SK-N-SH (cell line): ENCODE data around the gene SERPINH1. TPM values are rescaled to one million over a fixed set of nuclear protein-coding genes. Genes with fewer than 3 reads are reported as not detected.

ENCODE experiments used
- CTCF ChIA-PET: fragments of 300-600, 350-600 bp; formaldehyde crosslinking; extraction: SDS; loops from one replicate; lab custom pipeline; 2021; lab: Yijun Ruan, JAX
- POLR2A ChIA-PET: fragments of 350-600 bp; sonication (Branson Sonifier 250); formaldehyde crosslinking; extraction: SDS; loops from one replicate; lab custom pipeline; 2020; ENCODE audit warnings: antibody characterized with exemption, inconsistent platforms; lab: Yijun Ruan, JAX
- DNase-seq: peaks from one replicate; pipeline ENCODE4 v3.0.0; 2012
- H2AFZ ChIP-seq: fragments of 200-600 bp; sonication (generic); 2 replicates; pipeline ENCODE4 v1.8.1; 2016; ENCODE audit warnings: antibody characterized with exemption, mild to moderate bottlenecking, low read depth
- H3F3A ChIP-seq: fragments of 200-600 bp; sonication (generic); replicated peaks from 2 replicates; pipeline ENCODE3; 2016; ENCODE audit warnings: antibody characterized with exemption, mild to moderate bottlenecking; ENCODE audit not compliant: insufficient read depth
- H3K27ac ChIP-seq, 2 experiments: fragments of 200-500 bp in 1 of 2; fragments of 200-600 bp in 1 of 2; sonication (Bioruptor generic) in 1 of 2; sonication (generic), shearing (Covaris generic) in 1 of 2; 2 replicates each; pipeline versions ENCODE4 v1.5.1 to v1.6.1; 2014 to 2016; ENCODE audit warnings: low read depth in 2 of 2, inconsistent platforms in 1 of 2, low read length in 1 of 2, mild to moderate bottlenecking in 1 of 2, mixed read lengths in 1 of 2
- H3K27me3 ChIP-seq: fragments of 200-600 bp; sonication (generic), shearing (Covaris generic); 2 replicates; pipeline ENCODE4 v1.6.1; 2016; ENCODE audit warnings: mixed run types; ENCODE audit not compliant: insufficient read depth
- H3K36me3 ChIP-seq, 2 experiments: fragments of 200-500 bp in 1 of 2; fragments of 200-600 bp in 1 of 2; sonication (Bioruptor generic) in 1 of 2; sonication (generic) in 1 of 2; replicated peaks in 1 of 2; 2 replicates each; pipeline versions ENCODE3 to v1.5.1; 2014 to 2016; ENCODE audit warnings: low read length in 1 of 2, mild to moderate bottlenecking in 1 of 2; ENCODE audit not compliant: insufficient read depth in 2 of 2, control insufficient read depth in 1 of 2
- H3K4me1 ChIP-seq, 2 experiments: fragments of 200-500 bp in 1 of 2; fragments of 200-600 bp in 1 of 2; sonication (Bioruptor generic) in 1 of 2; sonication (generic), shearing (Covaris generic) in 1 of 2; 2 replicates each; pipeline versions ENCODE4 v1.5.1 to v1.6.1; 2014 to 2016; ENCODE audit warnings: low read depth in 1 of 2, low read length in 1 of 2, mixed run types in 1 of 2; ENCODE audit not compliant: insufficient read depth in 2 of 2, control insufficient read depth in 1 of 2
- H3K4me2 ChIP-seq: fragments of 200-600 bp; sonication (generic), shearing (Covaris generic); 2 replicates; pipeline ENCODE4 v1.6.1; 2017; ENCODE audit warnings: mixed run types
- H3K4me3 ChIP-seq, 2 experiments: fragments of 200-500 bp in 1 of 2; fragments of 200-600 bp in 1 of 2; sonication (Bioruptor generic) in 1 of 2; sonication (generic), shearing (Covaris generic) in 1 of 2; 2 replicates each; pipeline versions ENCODE4 v1.5.1 to v1.8.1; 2014 to 2016; ENCODE audit warnings: low read depth in 2 of 2, inconsistent platforms in 1 of 2, low read length in 1 of 2, mild to moderate bottlenecking in 1 of 2, mixed read lengths in 1 of 2, moderate library complexity in 1 of 2
- H3K79me2 ChIP-seq: fragments of 200-600 bp; sonication (generic); 2 replicates; pipeline ENCODE4 v1.8.1; 2017; ENCODE audit warnings: mild to moderate bottlenecking; ENCODE audit not compliant: insufficient read depth
- H3K9ac ChIP-seq: fragments of 200-600 bp; sonication (generic); 2 replicates; pipeline ENCODE4 v1.6.1; 2017; ENCODE audit warnings: mixed run types
- H3K9me2 ChIP-seq: fragments of 200-600 bp; sonication (generic); 2 replicates; pipeline ENCODE4 v1.6.1; 2017; ENCODE audit warnings: mixed run types
- H3K9me3 ChIP-seq: fragments of 200-600 bp; sonication (generic); 2 replicates; pipeline ENCODE4 v1.6.1; 2017; ENCODE audit warnings: mixed run types, mild to moderate bottlenecking, moderate library complexity
- H4K20me1 ChIP-seq: fragments of 200-600 bp; sonication (generic); 2 replicates; pipeline ENCODE4 v1.6.1; 2017; ENCODE audit warnings: mild to moderate bottlenecking, mixed run types; ENCODE audit not compliant: insufficient read depth
- CHD2 ChIP-seq: fragments of 150-350 bp; IDR thresholded peaks from 2 replicates; pipeline ENCODE4 v1.6.1; 2018; ENCODE audit warnings: low read length; ENCODE audit not compliant: partially characterized antibody
- EP300 ChIP-seq, 2 experiments: IDR thresholded peaks; 2 replicates each; pipeline versions ENCODE4 v1.4.0 to v1.6.1; 2012; ENCODE audit warnings: borderline replicate concordance in 1 of 2, low read depth in 1 of 2, low read length in 1 of 2
- FOXJ3 ChIP-seq: sonication (generic); formaldehyde crosslinking; IDR thresholded peaks from 2 replicates; pipeline ENCODE4 v1.5.1; 2020; ENCODE audit warnings: mild to moderate bottlenecking, missing genetic modification reagents
- FOXM1 ChIP-seq: IDR thresholded peaks from 2 replicates; pipeline ENCODE4 v1.4.0; 2012; ENCODE audit warnings: low read depth, mild to moderate bottlenecking
- GABPA ChIP-seq: IDR thresholded peaks from 2 replicates; pipeline ENCODE4 v1.4.0; 2012; ENCODE audit warnings: low read depth, mild to moderate bottlenecking
- GATA2 ChIP-seq: sonication (generic); formaldehyde crosslinking; IDR thresholded peaks from 2 replicates; pipeline ENCODE4 v1.5.0; 2020; ENCODE audit warnings: mild to moderate bottlenecking, missing genetic modification reagents
- MXI1 ChIP-seq: IDR thresholded peaks from 2 replicates; pipeline ENCODE4 v1.6.1; 2012; ENCODE audit warnings: mild to moderate bottlenecking, low read depth, low read length, improper control_type of control experiment
- NRF1 ChIP-seq: IDR thresholded peaks from 2 replicates; pipeline ENCODE4 v1.6.1; 2012; ENCODE audit warnings: low read depth, mild to moderate bottlenecking, low read length
- POLR2AphosphoS5 ChIP-seq: IDR thresholded peaks from 2 replicates; pipeline ENCODE4 v1.6.1; 2012; ENCODE audit warnings: low read depth, low read length
- RXRA ChIP-seq: IDR thresholded peaks from 2 replicates; pipeline ENCODE4 v1.4.0; 2012; ENCODE audit warnings: low read depth, mild to moderate bottlenecking, borderline replicate concordance
- polyA plus RNA-seq, 3 experiments: library from polyadenylated mRNA; depleted of rRNA; stranded (reverse); fragments of >200 nt; gene quantifications; 2 replicates each; pipeline ENCODE4 v1.2.3, GENCODE V29; 2012
- TF ChIP-seq, protein P1 (sequence below): IDR thresholded peaks from 2 replicates; pipeline ENCODE4 v1.6.1; 2012; ENCODE audit warnings: mild to moderate bottlenecking, low read depth, low read length, moderate library complexity
- TF ChIP-seq, protein P2 (sequence below): IDR thresholded peaks from 2 replicates; pipeline ENCODE4; 2012
- TF ChIP-seq, protein P3 (sequence below): IDR thresholded peaks from 2 replicates; pipeline ENCODE4 v1.4.0; 2012; ENCODE audit warnings: low read depth
- TF ChIP-seq, protein P4 (sequence below): fragments of 150-350 bp; IDR thresholded peaks from 2 replicates; pipeline ENCODE4 v1.6.1; 2017; ENCODE audit warnings: antibody characterized with exemption, low read length, low read depth, borderline replicate concordance
- TF ChIP-seq, protein P5 (sequence below): fragments of 150-350 bp; IDR thresholded peaks from 2 replicates; pipeline ENCODE4 v1.6.1; 2016; ENCODE audit warnings: mild to moderate bottlenecking, low read depth, low read length
- TF ChIP-seq, protein P6 (sequence below): fragments of 200-600 bp; sonication (generic); IDR thresholded peaks from 2 replicates; pipeline ENCODE4 v1.6.1; 2017; ENCODE audit warnings: antibody characterized with exemption, mild to moderate bottlenecking, moderate library complexity

The SERPINH1 gene
- polyA plus RNA-seq, 1 of the 3 experiments (the other 2 are of a cell fraction): 293 TPM

DNA sequence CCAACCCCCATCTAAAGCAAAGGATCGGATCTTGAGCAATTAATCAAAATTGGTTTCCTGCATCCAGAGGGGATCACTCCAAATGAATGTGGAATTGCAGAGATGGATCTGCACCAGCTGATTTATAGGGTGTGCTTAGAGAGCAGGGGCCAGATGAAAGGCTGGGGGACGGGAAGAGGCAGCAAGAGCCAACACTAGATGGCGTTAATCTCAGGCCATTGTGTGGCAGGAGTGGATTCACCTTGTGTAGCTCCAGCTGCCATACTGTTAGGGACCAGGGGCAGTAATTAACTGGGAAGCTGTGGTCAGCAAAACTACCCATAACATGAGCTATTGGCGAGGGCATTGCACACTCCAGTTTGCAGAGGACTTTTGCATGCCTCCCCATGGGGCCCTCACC lies 35.6 kb downstream of the SERPINH1 start (continued):
- TF ChIP-seq, protein P1, sequence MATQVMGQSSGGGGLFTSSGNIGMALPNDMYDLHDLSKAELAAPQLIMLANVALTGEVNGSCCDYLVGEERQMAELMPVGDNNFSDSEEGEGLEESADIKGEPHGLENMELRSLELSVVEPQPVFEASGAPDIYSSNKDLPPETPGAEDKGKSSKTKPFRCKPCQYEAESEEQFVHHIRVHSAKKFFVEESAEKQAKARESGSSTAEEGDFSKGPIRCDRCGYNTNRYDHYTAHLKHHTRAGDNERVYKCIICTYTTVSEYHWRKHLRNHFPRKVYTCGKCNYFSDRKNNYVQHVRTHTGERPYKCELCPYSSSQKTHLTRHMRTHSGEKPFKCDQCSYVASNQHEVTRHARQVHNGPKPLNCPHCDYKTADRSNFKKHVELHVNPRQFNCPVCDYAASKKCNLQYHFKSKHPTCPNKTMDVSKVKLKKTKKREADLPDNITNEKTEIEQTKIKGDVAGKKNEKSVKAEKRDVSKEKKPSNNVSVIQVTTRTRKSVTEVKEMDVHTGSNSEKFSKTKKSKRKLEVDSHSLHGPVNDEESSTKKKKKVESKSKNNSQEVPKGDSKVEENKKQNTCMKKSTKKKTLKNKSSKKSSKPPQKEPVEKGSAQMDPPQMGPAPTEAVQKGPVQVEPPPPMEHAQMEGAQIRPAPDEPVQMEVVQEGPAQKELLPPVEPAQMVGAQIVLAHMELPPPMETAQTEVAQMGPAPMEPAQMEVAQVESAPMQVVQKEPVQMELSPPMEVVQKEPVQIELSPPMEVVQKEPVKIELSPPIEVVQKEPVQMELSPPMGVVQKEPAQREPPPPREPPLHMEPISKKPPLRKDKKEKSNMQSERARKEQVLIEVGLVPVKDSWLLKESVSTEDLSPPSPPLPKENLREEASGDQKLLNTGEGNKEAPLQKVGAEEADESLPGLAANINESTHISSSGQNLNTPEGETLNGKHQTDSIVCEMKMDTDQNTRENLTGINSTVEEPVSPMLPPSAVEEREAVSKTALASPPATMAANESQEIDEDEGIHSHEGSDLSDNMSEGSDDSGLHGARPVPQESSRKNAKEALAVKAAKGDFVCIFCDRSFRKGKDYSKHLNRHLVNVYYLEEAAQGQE: no peak
- TF ChIP-seq GABPA (no peak), MXI1 (no peak)

DNA sequence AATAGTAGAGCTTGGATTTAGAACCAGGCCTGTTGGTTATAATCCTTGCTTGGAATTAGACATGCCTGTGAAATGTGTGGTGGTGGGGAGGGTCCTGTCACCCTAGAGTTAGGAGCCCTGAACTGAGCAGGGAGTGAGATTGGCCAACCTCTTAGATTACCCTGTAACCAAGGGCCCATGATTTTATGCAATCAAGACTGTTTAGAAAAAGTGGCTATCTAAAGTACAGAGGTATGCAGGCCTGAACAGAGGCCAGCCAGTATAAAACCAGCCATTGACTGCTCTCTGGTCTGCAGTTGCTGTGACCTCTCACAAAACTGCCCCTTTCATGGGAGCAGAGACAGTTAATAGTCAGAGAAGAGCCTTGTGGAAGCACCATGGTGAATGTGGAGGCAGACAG lies 36.2 kb downstream of the SERPINH1 start:
- peaks cover 12 to 22% of the 10 kb centered on the region in 2 experiments for H3K4me1 ChIP-seq
- TF ChIP-seq FOXM1: no peak
- TF ChIP-seq NRF1: no peak
- TF ChIP-seq RXRA: no peak
- TF ChIP-seq CHD2: no peak
- no peak for TF ChIP-seq EP300 (IDR thresholded peaks at IDR 0.05; ENCODE audit: borderline replicate concordance in 1 of 2, low read depth in 1 of 2, low read length in 1 of 2)
- TF ChIP-seq, protein P2, sequence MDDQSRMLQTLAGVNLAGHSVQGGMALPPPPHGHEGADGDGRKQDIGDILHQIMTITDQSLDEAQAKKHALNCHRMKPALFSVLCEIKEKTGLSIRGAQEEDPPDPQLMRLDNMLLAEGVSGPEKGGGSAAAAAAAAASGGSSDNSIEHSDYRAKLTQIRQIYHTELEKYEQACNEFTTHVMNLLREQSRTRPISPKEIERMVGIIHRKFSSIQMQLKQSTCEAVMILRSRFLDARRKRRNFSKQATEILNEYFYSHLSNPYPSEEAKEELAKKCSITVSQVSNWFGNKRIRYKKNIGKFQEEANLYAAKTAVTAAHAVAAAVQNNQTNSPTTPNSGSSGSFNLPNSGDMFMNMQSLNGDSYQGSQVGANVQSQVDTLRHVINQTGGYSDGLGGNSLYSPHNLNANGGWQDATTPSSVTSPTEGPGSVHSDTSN: no peak
- TF ChIP-seq, protein P3, sequence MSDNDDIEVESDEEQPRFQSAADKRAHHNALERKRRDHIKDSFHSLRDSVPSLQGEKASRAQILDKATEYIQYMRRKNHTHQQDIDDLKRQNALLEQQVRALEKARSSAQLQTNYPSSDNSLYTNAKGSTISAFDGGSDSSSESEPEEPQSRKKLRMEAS: no peak
- TF ChIP-seq, protein P4, sequence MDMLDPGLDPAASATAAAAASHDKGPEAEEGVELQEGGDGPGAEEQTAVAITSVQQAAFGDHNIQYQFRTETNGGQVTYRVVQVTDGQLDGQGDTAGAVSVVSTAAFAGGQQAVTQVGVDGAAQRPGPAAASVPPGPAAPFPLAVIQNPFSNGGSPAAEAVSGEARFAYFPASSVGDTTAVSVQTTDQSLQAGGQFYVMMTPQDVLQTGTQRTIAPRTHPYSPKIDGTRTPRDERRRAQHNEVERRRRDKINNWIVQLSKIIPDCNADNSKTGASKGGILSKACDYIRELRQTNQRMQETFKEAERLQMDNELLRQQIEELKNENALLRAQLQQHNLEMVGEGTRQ: no peak
- TF ChIP-seq, protein P5, sequence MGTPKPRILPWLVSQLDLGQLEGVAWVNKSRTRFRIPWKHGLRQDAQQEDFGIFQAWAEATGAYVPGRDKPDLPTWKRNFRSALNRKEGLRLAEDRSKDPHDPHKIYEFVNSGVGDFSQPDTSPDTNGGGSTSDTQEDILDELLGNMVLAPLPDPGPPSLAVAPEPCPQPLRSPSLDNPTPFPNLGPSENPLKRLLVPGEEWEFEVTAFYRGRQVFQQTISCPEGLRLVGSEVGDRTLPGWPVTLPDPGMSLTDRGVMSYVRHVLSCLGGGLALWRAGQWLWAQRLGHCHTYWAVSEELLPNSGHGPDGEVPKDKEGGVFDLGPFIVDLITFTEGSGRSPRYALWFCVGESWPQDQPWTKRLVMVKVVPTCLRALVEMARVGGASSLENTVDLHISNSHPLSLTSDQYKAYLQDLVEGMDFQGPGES: no peak
- no peak for TF ChIP-seq FOXJ3 (CRISPR knock-in tag)
- TF ChIP-seq, protein P6, sequence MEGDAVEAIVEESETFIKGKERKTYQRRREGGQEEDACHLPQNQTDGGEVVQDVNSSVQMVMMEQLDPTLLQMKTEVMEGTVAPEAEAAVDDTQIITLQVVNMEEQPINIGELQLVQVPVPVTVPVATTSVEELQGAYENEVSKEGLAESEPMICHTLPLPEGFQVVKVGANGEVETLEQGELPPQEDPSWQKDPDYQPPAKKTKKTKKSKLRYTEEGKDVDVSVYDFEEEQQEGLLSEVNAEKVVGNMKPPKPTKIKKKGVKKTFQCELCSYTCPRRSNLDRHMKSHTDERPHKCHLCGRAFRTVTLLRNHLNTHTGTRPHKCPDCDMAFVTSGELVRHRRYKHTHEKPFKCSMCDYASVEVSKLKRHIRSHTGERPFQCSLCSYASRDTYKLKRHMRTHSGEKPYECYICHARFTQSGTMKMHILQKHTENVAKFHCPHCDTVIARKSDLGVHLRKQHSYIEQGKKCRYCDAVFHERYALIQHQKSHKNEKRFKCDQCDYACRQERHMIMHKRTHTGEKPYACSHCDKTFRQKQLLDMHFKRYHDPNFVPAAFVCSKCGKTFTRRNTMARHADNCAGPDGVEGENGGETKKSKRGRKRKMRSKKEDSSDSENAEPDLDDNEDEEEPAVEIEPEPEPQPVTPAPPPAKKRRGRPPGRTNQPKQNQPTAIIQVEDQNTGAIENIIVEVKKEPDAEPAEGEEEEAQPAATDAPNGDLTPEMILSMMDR: no peak
- TF ChIP-seq GATA2 (CRISPR knock-in tag): no peak
- no peak for TF ChIP-seq POLR2AphosphoS5
- H3K36me3 ChIP-seq: no peaks in the 10 kb centered on the region
- H3K79me2 ChIP-seq: no peaks in the 10 kb centered on the region
- H2AFZ ChIP-seq: no peak overlapping the region
- no peak overlapping the region; a peak in 1 of 4 replicates for H3K27ac ChIP-seq
- CTCF ChIA-PET: interaction anchor here (0.7 to 3.0 kb wide), 23 partner anchors 9 to 228 kb away, joined by 3 to 28 read pairs (median 5); partner anchors contain the start of gene MAP6
- POLR2A ChIA-PET: interaction anchor here (1.0 to 1.4 kb wide), 2 partner anchors 15 to 32 kb away, joined by 3 to 8 read pairs; no protein-coding TSS in a partner anchor
- DNase-seq: no peak
- H3F3A ChIP-seq: peaks cover 6% of the 10 kb centered on the region
- no peak overlapping the region for H3K9ac ChIP-seq
- H3K9me3 ChIP-seq: no peaks in the 10 kb centered on the region
- H3K27me3 ChIP-seq: no peaks in the 10 kb centered on the region
- no peaks in the 10 kb centered on the region for H3K9me2 ChIP-seq
- H3K4me2 ChIP-seq: no peak overlapping the region
- no peak overlapping the region for H3K4me3 ChIP-seq
- H4K20me1 ChIP-seq: no peaks in the 10 kb centered on the region
